HG02885 (cell line): ENCODE measurements around the gene PARN.
A peak's percentile ranks its signal among the peaks of the same experiment; 100 is the strongest.
"Not testable (repeated sequence)": the region's sequence is repeated elsewhere in the genome, so short reads cannot be mapped to it uniquely, and the experiment has no call there.

Experiments used
- ATAC-seq: cut with Tn5 transposase; IDR thresholded peaks from one replicate; pipeline ENCODE4 v1.9.1; 2021; ENCODE audit warnings: mild to moderate bottlenecking; ENCODE audit not compliant: unreplicated experiment, poor library complexity

The PARN gene

DNA sequence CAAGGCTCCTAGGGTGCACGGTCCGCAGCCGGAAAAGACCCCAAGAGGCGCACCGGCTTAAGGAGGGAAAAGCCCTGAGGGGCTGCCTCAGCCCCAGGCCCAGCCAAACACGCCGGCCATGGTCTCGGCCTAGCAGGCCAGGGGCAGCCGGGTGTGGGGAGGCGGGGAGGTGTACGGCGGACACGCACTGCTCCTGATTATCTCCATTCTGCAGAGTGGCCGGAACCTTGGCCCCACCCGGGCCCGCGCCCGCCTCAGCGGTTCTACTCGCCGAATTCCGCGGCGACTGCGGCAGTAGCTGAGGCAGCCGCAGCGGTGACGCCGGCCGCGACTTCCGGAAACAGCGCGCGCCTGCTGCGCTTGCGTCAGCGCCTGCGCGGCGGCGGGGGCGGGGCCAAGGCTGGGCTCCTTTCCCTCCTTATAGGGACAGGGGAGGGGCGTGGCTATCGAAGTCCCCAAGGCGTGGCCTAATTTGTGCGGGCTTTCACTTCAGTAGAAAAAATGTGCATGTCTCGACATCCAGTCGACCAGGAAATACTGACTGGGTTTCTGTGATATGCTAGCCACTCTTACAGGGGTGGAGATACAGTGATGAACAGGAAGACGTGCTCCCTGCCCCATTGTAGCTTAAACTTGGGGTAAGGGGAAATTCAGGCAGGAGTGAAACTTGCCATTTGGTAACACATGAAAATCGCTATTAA is at the start of gene PARN:
TSS of gene PARN (minus strand) at position 342 of the 701 bp plus-strand sequence. CDS start at position 207, 135 bp downstream.
- ATAC-seq = peak; percentile 60

- no peak for ATAC-seq
Observed at GRCh38 chr16:14678748-14679497, 48.9 kb upstream of the PARN start.

GRCh38 chr16:14677627-14678026 is 47.6 kb upstream of the PARN start:
- no peak for ATAC-seq

DNA sequence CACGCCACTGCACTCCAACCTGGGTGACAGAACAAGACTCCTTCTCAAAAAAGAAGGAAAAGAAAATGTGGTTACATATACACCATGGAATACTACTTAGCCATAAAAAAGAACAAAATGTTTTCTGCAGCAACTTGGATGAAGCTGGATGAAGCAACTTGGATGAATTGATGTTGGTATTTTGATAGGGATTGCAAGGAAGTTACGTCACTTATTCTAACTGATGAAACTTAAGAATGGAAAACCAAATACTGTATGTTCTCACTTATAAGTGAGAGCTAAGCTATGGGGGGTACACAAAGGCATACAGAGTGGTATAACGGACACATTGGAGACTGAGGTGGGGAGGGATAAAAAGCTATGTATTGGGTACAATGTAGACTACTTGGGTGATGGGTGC is 46.6 kb upstream of the PARN start:
- no peak for ATAC-seq

- ATAC-seq = peak; percentile 65
Observed at GRCh38 chr16:14672403-14672971, 42.4 kb upstream of the PARN start.

DNA sequence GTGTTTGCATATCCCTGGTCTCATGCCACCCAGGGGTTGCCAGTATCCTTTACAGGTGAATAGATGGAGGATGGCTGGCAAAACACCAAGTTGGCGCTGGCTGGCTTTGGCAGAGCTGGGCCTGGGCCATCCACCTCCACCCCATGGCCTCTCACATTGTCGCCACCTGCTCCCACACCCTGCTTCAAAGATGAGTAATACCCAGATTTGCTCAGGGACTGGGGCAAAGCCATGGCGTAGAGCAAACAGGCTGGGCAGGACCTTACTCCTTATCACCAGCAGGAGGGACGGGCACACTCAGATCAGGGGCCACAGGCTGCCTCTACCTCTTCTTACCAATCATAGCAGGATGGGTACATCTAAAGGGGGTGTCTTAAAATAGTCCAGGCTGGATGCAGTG is 39.7 kb upstream of the PARN start:
- ATAC-seq = no peak

DNA sequence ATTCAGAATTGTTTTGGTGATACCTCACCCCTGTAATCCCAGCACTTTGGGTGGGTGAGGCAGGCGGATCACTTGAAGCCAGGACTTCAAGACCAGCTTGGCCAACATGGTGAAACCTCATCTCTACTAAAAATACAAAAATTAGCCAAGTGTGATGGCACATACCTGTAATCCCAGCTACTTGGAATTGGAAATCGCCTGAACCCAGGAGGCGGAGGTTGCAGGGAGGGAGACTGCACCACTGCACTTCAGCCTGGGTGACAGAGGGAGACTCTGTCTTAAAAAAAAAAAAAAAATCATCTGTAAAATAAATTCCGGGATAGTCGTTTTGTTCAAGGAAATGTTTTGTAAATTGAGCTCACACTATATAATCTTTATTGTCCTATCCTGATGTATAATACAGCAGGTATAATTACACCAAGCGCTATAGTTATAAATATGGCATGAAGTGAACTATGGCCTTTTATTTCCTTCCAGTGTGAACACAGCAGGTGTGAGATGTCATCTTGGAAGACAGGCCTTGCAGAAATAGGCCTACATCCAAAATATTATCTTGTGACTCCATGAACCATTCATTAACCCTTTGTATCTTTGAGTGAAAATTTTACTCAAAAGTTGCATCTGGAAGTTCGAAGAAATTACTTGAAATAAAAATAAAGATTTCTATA is 38.6 kb upstream of the PARN start:
- ATAC-seq = no peak

GRCh38 chr16:14667347-14668266 is 37.5 kb upstream of the PARN start:
- no peak for ATAC-seq

DNA sequence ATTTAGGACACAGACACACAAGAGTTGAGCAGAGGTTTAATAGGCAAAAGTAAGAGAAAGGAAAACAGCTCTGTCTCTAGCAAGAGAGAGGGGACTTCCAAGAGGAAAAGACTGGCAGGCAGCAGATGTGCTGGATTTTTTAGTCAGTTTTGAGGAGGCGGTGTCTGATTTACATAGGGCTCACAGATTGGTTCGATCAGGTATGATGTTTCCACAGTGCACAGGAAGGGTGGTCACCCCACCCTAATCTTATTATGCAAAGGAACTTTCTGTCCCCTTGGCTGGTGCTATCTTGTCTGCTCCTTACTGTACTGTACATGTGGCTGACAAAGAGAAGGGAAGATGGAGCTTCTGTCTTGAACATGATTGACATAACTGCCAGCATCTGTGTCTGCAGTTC is 28.0 kb upstream of the PARN start:
- ATAC-seq = peak; percentile 76

- ATAC-seq = no peak
Observed at GRCh38 chr16:14652726-14653125, 22.7 kb upstream of the PARN start.

DNA sequence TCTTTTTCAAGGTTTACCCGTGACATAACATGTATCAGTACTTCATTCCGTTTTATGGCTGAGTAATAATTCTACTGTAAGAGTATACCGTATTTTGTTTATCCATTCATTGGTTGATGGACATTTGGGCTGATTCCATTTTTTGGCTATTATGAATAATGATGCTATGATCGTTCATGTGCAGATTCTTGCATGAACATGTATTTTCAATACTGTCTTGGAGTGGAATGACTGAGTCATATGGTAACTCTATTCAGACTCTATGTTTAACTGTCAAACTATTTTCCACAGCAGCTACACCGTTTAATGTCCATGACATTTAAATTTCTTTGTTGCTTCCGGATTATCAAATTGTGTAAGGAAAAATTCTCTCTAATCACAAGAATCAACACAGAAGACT is 20.6 kb upstream of the PARN start:
- no peak for ATAC-seq

DNA sequence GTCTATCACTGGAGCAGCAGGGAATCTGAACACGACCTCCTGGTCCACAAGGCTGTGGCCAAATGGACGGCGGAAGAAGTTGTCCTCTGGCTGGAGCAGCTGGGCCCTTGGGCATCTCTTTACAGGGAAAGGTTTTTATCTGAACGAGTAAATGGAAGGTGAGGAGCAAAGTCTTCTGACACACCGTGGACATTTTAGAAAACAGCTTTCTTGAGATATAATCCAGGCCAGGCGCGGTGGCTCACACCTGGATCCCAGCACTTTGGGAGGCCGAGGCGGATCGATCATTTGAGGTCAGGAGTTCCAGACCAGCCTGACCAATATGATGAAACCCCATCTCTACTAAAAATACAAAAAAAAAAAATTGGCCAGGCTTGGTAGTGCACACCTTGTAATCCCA is 19.8 kb upstream of the PARN start:
- ATAC-seq = no peak

DNA sequence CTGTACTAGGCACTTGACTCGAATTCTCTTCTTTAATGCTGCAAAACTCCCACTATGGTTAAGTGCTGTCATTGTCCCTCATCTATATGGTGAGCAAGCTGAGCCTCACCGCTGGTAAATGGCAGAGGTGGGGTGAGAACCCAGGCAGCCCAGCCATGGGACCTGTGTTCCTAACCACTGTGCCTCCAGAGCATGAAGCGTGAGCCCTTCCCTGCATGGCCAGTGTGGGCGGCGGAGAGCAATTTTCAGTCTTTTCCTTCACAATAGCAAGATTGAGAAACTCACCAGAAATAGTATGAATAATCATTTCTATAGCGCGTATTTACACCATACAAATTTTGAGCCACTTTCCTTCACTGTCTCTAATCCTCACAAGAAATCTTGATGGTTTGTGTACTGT is 11.9 kb upstream of the PARN start:
- ATAC-seq = no peak

- ATAC-seq = no peak
Observed at GRCh38 chr16:14641206-14641605, 11.1 kb upstream of the PARN start.

GRCh38 chr16:14640538-14640937 is 10.5 kb upstream of the PARN start:
- no peak for ATAC-seq

GRCh38 chr16:14636951-14637240 is 6.8 kb upstream of the PARN start:
- ATAC-seq = not testable (repeated sequence)

- ATAC-seq = not testable (repeated sequence)
Observed at GRCh38 chr16:14636179-14636950, 6.3 kb upstream of the PARN start.

- no peak for ATAC-seq
Observed at GRCh38 chr16:14635395-14636165, 5.5 kb upstream of the PARN start.

GRCh38 chr16:14634389-14634725 is 4.3 kb upstream of the PARN start:
- ATAC-seq = no peak
